HG02642 (cell line): ENCODE data around the gene CCDC97.
"Not testable (repeated sequence)": the region's sequence is repeated elsewhere in the genome, so short reads cannot be mapped to it uniquely, and the experiment has no call there.

Source experiments
- ATAC-seq: cut with Tn5 transposase; IDR thresholded peaks from one replicate; pipeline ENCODE4 v1.9.1; 2021; ENCODE audit warnings: mild to moderate bottlenecking; ENCODE audit not compliant: unreplicated experiment, poor library complexity

The CCDC97 gene

DNA sequence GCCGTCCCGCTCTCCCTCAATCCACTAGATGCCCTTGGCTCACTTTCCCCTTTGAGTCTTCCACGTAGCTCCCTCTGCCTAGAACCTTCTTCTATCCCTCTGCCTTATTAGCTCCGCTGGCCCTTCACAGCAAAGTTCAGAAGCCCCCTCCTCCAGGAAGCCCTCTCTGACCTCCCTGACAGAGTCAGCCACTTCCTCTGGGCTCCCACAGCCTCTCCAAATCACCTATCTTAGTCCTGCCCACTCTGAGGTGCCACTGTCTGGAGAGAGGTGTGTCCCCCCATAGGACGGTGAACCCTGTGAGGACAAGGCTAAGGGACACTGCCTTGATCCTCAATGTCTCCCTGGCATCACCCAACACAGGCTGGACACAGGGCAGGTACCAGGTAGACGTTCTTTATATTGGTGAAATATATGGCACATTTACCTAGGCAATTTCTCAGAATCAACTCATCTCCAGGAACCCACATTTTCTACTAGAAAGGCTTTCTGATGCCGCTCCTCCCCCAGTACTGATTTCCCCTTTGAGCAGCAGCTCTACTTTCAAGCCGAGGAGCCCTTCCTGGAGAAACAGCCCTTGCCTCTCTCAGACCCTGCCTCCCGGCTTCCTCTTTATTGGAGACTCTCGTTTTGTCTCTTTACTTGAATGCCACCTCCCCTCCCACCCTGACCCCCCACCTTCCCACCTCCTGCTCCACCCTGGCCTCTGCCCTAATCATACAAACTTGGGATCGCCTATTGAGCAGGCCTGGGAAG is 47.2 kb downstream of the CCDC97 start:
- ATAC-seq: no peak

DNA sequence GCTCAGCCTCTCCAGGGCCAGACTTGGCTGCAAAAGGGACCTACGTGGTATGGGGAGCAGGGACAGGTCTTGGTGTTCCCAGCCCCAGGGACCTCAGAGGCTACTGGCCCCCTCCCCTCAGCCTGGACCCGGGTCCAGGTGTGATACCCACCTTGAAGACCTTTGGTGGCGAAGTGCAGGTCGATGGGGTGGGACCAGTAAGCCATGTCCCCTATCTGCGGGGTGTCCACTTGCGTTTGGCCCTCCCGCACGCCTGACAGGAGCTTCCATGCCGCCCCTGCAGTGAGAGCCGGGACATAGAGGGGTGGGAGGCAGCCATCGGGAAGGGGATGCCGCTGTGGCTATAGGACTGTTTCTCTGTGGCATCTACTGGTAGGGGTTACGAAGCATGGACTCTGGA is 47.8 kb downstream of the CCDC97 start:
- no peak for ATAC-seq

DNA sequence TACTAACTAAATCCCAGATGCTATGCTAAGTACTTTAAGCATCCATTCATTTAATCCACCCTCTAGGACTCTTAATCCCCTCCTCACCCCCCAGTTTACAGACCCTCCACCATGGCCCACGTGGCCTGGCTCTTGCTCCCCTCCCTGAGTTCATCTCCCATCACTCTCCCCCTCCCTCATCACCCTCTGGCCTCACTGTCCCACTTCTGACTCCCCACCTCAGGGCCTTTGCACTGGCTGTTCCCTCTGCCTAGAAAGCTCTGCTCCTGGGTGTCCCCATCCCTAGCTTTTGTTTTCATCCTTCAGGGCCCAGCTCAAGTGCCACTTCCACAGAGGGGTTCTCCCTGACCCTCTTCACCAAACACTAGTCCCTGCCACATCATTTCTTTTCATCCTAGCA is 49.8 kb downstream of the CCDC97 start:
- ATAC-seq: no peak

DNA sequence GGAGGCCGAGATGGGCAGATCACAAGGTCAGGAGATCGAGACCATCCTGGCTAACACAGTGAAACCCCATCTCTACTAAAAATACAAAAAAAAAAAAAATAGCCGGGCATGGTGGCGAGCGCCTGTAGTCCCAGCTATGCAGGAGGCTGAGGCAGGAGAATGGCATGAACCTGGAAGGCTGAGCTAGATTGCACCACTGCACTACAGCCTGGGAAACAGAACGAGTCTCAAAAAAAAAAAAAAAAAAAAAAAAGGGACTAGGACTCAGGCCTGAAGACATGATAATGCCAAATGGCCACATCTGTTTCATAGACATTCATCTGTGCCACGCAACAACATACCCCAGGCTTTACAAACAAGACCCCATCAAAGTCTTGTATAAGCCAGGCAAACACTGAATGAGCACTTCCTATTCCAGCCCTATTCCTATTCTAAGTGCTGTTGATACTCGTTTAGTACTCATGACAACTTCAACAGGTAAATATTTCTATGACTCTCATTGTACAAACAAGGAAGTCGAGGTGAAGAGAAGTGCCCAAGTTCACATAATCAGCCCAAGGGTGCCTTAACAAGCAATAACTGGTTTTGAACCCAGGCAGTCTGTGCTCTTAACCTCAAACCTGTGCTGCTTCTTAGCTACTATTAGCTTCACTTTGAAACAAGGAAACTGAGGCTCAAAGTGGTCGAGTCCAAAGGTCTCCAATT is 52.3 kb downstream of the CCDC97 start:
- no peak for ATAC-seq

DNA sequence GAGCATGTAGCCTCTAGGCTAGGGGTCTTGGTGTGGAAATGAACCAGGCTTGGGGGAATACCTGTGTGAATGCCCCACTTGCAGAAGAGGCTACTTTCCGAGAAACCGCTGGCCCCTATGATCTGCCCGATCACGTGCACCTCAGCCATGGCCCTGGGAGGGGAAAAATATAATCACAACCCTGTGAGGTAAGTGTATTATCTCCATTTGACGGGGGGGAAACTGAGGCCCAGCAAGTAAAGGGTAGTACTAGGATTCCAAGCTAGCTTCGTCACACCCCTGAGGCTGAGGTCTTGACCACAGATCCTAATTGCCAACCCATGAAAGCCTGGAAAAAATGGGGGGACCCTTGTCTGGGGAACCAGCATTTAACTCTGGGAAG is 53.4 kb downstream of the CCDC97 start:
- no peak for ATAC-seq

DNA sequence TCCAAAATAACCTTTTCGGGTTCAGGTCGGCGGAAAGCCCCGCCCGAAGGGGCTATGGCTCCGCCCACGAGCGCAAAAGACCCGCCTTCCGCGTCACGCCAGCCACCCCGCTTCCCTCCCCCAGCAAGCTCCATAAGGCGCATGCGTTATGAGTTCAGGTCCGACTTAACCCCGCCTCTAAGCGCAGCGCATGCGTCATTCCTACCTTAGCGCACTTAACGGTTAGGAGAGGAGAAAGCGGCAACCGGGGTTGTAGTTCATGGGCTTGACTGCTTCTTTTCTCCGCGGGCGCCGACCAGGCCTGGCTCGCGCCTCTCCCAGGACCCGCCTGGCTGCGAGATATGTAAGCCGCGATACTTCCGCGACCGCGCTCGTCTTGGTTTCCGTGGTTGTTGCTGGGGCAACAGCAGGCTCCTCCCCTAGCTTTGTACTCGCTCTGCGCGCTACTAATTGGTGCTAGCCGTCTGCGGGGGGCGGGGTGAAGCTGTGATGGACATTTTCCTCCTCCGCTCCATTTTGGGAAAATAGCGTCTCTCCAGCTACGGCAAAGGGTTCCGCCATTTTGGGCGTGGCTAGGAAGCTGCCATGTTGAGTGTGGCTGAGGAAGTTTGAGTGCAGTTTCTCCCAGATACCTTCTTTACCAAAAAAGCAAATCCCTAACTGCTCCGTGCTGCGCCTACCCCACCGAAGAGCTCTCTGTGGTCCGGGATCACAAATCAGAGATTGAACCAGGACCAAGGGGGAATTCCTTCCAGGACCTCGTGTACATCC is 54.0 kb downstream of the CCDC97 start, which contains the start of gene B9D2:
Gene B9D2 (minus strand): TSS at position 397 of the 771 bp plus-strand sequence. CDS start 630 bp downstream, outside the sequence.
- peak; percentile 84 for ATAC-seq

DNA sequence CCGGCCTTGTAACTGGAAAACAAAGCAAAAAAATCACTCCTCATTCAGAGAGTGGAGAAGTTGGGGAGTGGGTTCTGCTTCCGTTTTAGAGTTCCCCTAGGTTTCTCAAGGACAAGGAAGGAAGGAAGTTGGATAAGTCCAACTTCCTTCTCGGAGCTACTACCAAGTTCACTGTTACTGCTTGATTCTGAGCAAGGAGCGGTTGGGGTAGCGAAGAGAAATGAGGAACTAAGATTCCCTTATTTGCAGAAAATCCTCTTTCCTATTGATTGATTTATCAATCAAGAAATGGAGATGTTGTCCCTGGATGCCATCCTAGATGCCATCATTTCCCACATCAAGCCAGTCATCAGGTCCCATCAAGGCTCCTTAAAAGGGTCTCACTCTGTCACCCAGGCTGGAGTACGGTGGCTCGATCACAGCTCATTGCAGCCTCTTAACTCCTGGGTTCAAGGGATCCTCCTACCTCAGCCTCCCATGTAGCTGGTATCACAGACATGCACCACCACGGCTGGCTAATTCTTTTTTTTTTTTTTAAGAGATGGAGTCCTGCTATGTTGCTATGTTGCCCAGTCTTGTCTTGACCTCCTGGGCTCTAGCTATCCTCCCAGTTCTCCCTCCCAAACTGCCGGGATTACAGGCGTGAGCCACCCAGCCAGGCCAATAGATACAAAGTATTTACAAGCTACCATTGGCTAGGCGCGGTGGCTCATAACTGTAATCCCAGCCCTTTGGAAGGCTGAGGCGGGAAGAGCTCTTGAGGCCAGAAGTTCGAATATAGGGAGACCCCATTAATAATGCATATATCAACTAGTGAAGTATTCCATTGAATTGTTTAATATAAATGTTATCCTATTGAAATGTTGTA is 54.8 kb downstream of the CCDC97 start:
- no peak for ATAC-seq

DNA sequence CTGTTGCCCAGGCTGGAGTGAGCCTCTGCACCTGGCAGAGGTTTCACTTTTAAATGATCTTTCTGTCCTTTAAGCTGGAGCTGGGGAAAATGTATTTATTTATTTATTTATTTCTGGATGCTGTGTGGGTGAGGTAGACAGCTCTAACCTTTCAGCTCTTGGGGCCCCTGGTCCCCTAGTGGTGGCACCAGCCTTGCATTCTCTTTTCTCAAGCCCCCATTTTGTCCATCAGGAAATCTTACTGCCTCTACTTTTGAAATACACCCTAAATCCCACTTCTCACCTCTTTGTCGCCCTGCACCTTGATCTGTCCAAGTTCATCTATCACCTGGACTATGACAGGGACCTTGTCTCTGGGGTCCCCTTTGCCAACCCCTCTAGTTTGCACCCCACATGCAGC is 56.1 kb downstream of the CCDC97 start:
- no peak for ATAC-seq

DNA sequence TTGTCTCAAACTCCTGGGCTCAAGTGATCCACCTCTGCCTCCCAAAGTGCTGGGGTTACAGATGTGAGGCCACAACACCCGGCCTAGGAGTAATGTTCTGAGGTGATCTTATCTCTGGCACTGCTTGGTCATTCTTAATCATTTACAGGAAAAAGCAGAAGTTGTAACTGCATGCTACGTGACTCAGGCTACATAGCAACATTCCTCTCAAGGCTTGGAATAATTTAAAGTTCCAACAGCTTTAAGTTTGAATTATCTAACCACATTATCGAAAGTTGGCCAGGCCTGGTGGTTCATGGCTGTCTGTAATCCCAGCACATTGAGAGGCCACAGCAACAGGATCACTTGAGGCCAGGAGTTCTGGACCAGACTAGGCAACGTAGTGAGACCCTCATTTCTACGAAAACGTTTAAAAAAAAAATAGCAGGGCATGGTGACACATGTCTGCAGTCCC is 57.9 kb downstream of the CCDC97 start:
- no peak for ATAC-seq

DNA sequence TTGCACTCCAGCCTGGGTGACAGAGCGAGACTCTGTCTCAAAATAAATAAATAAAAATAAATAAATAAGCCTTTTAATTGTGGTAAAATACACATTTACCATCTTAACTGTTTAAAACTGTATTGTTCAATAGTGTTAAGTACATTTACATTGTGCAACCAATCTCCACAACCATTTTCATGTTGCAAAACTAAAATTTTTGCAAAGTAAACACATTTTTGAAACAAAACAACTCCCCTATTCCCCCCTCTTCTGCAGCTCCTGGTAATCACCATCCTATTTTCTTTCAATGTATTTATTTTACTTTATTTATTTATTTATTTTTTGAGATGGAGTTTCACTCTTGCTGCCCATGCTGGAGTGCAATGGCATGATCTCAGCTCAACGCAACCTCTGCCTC is 59.8 kb downstream of the CCDC97 start:
- ATAC-seq: no peak

DNA sequence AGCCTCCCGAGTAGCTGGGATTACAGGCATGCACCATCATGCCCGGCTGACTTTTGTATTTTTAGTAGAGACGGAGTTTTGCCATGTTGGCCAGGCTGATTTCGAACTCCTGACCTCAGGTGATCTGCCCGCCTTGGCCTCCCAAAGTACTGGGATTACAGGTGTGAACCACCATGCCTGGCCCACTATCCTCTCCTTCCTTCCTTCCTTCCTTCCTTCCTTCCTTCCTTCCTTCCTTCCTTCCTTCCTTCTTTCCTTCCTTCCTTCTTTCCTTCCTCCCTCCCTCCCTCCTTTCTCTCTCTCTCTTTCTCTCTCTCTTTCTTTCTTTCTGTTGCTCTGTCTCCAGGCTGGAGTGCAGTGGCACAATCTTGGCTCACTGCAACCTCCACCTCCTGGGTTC is 61.1 kb downstream of the CCDC97 start:
- not testable (repeated sequence) for ATAC-seq

DNA sequence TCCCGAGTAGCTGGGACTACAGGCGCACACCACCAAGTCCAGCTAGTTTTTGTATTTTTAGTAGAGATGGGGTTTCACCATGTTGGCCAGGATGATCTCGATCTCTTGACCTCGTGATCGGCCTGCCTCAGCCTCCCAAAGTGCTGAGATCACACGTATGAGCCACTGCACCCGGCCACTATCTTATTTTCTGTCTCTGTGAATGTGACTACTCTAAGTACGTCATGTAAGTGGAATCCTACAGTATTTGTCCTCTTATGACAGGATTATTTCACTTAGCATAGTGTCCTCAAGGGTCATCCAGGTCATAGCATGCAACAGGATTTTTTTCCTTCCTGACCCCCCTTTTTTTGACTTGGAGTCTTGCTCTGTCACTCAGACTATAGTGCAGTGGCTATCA is 61.6 kb downstream of the CCDC97 start:
- ATAC-seq: no peak

DNA sequence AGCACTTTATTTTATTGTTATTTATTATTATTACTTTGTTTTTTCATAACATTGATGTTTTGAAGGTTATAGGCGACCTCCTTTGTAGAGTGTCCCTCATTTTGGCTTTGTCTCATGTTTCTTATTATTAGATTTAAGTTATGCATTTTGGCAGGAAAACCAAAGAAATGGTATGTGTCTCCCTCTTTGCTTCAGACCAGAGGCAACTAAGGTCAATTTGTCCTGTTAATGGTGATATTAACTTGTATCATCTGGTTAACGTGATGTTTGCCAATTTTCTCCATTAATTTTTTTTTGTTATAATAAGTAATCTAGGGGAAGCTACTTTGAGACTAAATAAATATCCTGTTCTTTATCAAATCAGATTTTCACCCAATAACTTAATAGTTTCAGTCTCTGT is 62.5 kb downstream of the CCDC97 start:
- ATAC-seq: no peak

DNA sequence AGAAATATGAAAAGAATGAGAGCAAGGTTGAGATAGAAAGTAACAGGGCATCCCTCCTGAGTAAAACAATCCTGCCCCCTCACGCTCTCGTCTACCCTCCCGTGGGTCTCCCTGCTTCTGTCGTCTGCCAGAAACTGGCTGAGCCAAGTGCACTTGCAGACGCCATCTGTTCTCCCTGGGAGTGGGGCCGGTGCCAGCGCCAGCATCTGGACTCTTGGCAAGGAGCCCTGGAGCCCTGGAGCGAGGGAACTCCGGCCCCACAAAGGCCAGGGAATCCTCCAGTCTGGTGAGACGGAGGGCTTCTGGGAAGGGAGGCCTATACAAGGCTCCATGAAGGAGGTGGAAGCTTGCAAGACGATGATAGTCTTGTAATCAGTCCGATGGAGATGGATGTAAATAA is 64.0 kb downstream of the CCDC97 start:
- ATAC-seq: no peak
